ENCODE data around the gene GALNT18. TPM values are rescaled to one million over a fixed set of nuclear protein-coding genes. Genes with fewer than 3 reads are reported as not detected.

Gene GALNT18
- total RNA-seq, 2 donors from 2014 or later: 29.4 to 105 TPM

DNA sequence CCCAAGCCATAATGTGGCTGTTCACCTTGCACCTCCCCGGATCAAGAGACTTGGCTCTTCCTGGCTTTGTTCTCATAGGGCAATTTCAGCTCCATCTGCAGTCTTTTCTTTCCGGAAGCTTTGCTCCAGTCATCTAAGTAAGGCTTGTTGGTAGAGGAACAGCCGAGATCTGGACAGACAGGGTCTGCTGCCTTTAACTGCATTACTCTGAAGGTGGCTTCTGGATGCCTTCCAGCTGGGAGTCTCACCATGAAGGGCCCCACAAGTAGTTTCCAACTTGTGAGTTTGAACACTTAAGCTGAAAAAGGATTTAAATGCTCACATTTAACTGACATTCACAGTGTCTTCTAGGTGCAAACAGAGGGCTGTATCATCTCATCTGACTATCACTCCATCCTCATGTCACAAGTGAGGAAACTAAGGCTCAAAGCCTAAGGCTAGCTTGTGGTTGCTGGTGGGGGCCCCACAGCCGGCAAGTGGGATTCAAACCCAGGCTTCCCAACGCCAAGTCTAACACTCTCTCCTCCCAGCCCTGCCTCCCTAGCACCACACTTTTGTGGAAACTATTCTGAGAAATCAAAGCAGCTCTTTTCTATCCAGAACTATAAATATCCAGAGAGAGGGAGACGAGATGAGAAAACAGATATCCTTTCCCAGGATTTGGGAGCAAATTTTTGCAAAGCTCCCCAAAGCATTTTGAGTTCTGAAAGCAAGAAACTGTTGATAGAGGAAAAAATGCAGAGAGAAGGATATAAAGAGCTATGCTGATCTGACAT lies 58.4 kb downstream of the GALNT18 start:
- Histone ChIP-seq H3K4me1 (replicated peaks) (no peaks in the 10 kb centered on the region), H3K36me3 (no peaks in the 10 kb centered on the region), H3K4me3 (no peak overlapping the region), H3K27ac (no peak overlapping the region), H3K27me3 (replicated peaks; ENCODE audit: insufficient read depth) (no peaks in the 10 kb centered on the region), H3K9me3 (no peaks in the 10 kb centered on the region)
- intact Hi-C loops (cut with DNase I): no loop called here
- TF ChIP-seq POLR2AphosphoS5 (IDR thresholded peaks at IDR 0.05) (no peak), POLR2A (IDR thresholded peaks at IDR 0.05) (no peak)
- TF ChIP-seq, protein P1, sequence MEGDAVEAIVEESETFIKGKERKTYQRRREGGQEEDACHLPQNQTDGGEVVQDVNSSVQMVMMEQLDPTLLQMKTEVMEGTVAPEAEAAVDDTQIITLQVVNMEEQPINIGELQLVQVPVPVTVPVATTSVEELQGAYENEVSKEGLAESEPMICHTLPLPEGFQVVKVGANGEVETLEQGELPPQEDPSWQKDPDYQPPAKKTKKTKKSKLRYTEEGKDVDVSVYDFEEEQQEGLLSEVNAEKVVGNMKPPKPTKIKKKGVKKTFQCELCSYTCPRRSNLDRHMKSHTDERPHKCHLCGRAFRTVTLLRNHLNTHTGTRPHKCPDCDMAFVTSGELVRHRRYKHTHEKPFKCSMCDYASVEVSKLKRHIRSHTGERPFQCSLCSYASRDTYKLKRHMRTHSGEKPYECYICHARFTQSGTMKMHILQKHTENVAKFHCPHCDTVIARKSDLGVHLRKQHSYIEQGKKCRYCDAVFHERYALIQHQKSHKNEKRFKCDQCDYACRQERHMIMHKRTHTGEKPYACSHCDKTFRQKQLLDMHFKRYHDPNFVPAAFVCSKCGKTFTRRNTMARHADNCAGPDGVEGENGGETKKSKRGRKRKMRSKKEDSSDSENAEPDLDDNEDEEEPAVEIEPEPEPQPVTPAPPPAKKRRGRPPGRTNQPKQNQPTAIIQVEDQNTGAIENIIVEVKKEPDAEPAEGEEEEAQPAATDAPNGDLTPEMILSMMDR (IDR thresholded peaks at IDR 0.05): no peak
- DNase-seq (ENCODE audit: low spot score): no peak
- 41% methylated on average over 6 of the region's 6 CpGs for WGBS

DNA sequence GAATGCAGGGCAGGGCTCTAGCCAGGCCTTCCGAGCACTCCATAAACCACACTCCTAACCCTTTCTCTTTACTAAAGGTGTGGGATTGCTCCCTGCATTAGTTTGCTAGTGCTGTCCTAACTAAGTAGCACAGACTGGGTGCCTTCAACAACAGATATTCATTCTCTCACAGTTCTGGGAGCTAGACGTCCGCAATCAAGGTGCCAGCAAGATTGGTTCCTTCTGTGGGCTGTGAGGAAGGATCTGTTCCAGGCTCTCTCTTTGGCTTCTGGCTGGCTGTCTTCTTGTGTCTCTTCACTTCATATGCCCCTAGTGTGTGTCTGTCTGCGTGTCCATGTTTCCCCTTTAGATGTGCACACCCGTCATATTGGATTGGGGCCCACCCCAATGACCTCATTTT lies 59.8 kb downstream of the GALNT18 start:
- no peaks in the 10 kb centered on the region for H3K27me3 ChIP-seq (replicated peaks; ENCODE audit: insufficient read depth)
- no peaks in the 10 kb centered on the region for H3K4me1 ChIP-seq (replicated peaks)
- H3K36me3 ChIP-seq: no peaks in the 10 kb centered on the region
- no peak overlapping the region for H3K4me3 ChIP-seq
- intact Hi-C loops (cut with DNase I): no loop called here
- H3K9me3 ChIP-seq: no peaks in the 10 kb centered on the region
- DNase-seq (ENCODE audit: low spot score): no peak
- TF ChIP-seq POLR2AphosphoS5 (IDR thresholded peaks at IDR 0.05): no peak
- no peak for TF ChIP-seq POLR2A (IDR thresholded peaks at IDR 0.05)
- TF ChIP-seq, protein P1 (IDR thresholded peaks at IDR 0.05): no peak
- no peak overlapping the region for H3K27ac ChIP-seq
- WGBS: 91% methylated on average over 5 of the region's 5 CpGs

- Histone ChIP-seq H3K27me3 (replicated peaks; ENCODE audit: insufficient read depth) (no peaks in the 10 kb centered on the region), H3K4me1 (replicated peaks) (no peaks in the 10 kb centered on the region), H3K27ac (no peak overlapping the region), H3K4me3 (no peak overlapping the region), H3K36me3 (no peaks in the 10 kb centered on the region), H3K9me3 (no peaks in the 10 kb centered on the region)
- intact Hi-C loops (cut with DNase I): no loop called here
- no peak for DNase-seq (ENCODE audit: low spot score)
- TF ChIP-seq POLR2AphosphoS5 (IDR thresholded peaks at IDR 0.05) (no peak), POLR2A (IDR thresholded peaks at IDR 0.05) (no peak)
- TF ChIP-seq, protein P1 (IDR thresholded peaks at IDR 0.05): no peak
- WGBS: 71% methylated on average over 2 of the region's 2 CpGs
Measured at GRCh38 chr11:11558826-11559225, 63.0 kb downstream of the GALNT18 start.

GRCh38 chr11:11558396-11558795 lies 63.4 kb downstream of the GALNT18 start:
- intact Hi-C loops (cut with DNase I): no loop called here
- TF ChIP-seq POLR2AphosphoS5 (IDR thresholded peaks at IDR 0.05) (no peak), POLR2A (IDR thresholded peaks at IDR 0.05) (no peak)
- TF ChIP-seq, protein P1 (IDR thresholded peaks at IDR 0.05): no peak
- H3K4me3 ChIP-seq: no peak overlapping the region
- H3K36me3 ChIP-seq: no peaks in the 10 kb centered on the region
- H3K4me1 ChIP-seq (replicated peaks): no peaks in the 10 kb centered on the region
- 83% methylated on average over 3 of the region's 3 CpGs for WGBS
- H3K9me3 ChIP-seq: no peaks in the 10 kb centered on the region
- H3K27me3 ChIP-seq (replicated peaks; ENCODE audit: insufficient read depth): no peaks in the 10 kb centered on the region
- H3K27ac ChIP-seq: no peak overlapping the region
- no peak for DNase-seq (ENCODE audit: low spot score)

GRCh38 chr11:11555208-11555607 lies 66.6 kb downstream of the GALNT18 start:
- Histone ChIP-seq H3K4me3 (no peak overlapping the region), H3K4me1 (replicated peaks) (no peaks in the 10 kb centered on the region), H3K27me3 (replicated peaks; ENCODE audit: insufficient read depth) (no peaks in the 10 kb centered on the region), H3K27ac (no peak overlapping the region), H3K36me3 (no peaks in the 10 kb centered on the region), H3K9me3 (no peaks in the 10 kb centered on the region)
- no peak for DNase-seq (ENCODE audit: low spot score)
- WGBS: 32% methylated on average over 6 of the region's 6 CpGs
- intact Hi-C loops (cut with DNase I): no loop called here
- TF ChIP-seq POLR2AphosphoS5 (IDR thresholded peaks at IDR 0.05) (no peak), POLR2A (IDR thresholded peaks at IDR 0.05) (no peak)

All from prostate gland (tissue), 2 donors.